Measurements from ENCODE around the gene ATP6V1G2. TPM values are rescaled to one million over a fixed set of nuclear protein-coding genes. Genes with fewer than 3 reads are reported as not detected.

The ATP6V1G2 gene
- total RNA-seq, 1 experiment from 2014 or later: 0.98 TPM

DNA sequence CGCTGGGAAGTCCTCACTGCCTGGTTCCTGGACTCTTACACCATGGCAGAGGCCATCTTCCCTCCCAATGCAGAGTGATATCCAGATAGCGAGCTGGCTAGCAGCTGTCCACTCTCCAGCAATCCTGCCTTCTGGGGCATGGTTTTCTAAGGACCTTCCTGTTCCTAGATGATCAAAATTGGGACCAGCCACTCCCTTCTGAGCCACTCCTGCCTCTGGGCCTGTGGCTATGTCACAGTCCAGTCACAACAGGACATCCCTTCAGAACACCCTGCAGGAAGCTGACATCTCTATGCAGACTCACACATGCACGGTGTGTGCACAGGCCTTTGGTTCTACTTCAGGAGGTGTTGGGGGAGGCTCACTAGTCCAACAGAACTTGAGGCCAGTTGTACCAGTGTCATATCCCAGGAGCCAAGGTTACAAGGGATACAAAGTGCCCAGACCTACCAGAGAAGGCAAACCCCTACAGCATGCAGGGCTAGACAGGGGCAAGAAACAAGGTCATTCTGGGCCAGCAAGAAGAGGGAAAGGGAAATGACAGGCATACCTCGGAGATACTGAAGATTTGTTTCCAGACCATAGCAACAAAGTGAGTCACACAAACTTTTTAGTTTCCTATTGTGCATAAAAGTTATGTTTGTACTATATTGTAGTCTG lies 20.3 kb downstream of the ATP6V1G2 start:
- ATAC-seq: no peak
- Histone ChIP-seq H3K4me3 (ENCODE audit: low read depth in 2 of 2, low read length in 2 of 2) (no peak overlapping the region), H3K36me3 (ENCODE audit: control insufficient read depth, insufficient read depth, low read length) (peaks cover 5% of the 10 kb centered on the region; the same call in 1 of the 2 replicates), H3K27ac (ENCODE audit: low read length) (no peak overlapping the region), H3K4me1 (ENCODE audit: control insufficient read depth, insufficient read depth, low read length) (peaks cover 4% of the 10 kb centered on the region; the same call in 1 of the 2 replicates), H3K9me3 (ENCODE audit: control insufficient read depth, insufficient read depth, low read depth, low read length) (no peaks in the 10 kb centered on the region), H3K27me3 (ENCODE audit: control insufficient read depth, insufficient read depth, low read length) (no peaks in the 10 kb centered on the region)
- ChIA-PET POLR2A (no interaction called here), CTCF (interaction anchor here (0.6 kb wide), 1 partner anchor 76 kb away, joined by 8 read pairs; no protein-coding TSS in a partner anchor)
- in situ Hi-C loops (cut with HindIII; ENCODE audit: low pct_unique_long_range_greater_than_20kb, low sequenced_read_pairs): no loop called here
- no TSS peak for BruUV-seq (replicated peaks)
- DNase-seq (ENCODE audit: low read depth, low spot score): no peak
- intact Hi-C loops (cut with micrococcal nuclease; ENCODE audit: unreplicated experiment): no loop called here
- no peak for TF ChIP-seq SIN3A (IDR thresholded peaks at IDR 0.05; ENCODE audit: borderline replicate concordance, insufficient read depth, low read depth, low read length)

DNA sequence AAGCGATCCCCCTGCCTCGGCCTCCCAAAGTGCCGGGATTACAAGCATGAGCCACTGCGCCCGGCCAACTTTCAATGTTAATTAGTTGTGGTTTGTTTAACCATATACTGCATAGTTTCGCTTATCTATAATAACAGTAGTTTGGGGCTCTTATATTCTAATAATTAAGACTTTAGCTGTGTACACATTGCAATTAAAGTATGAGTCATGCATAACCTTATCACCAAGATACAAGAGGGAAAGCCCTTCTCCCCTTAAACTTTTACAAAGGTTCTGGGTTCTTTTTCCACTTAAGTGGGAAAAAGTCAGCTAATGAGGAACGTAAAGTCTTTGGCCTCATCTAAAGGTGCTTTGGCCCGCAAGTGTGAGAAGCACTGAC lies 20.9 kb downstream of the ATP6V1G2 start:
- no peaks in the 10 kb centered on the region for H3K9me3 ChIP-seq (ENCODE audit: control insufficient read depth, insufficient read depth, low read depth, low read length)
- intact Hi-C loops (cut with micrococcal nuclease; ENCODE audit: unreplicated experiment): no loop called here
- H3K27ac ChIP-seq (ENCODE audit: low read length): no peak overlapping the region
- CTCF ChIA-PET: interaction anchor here (0.6 kb wide), 2 partner anchors 55 to 76 kb away, joined by 8 to 13 read pairs; no protein-coding TSS in a partner anchor
- peaks cover 4% of the 10 kb centered on the region; the same call in 1 of the 2 replicates for H3K4me1 ChIP-seq (ENCODE audit: control insufficient read depth, insufficient read depth, low read length)
- no peak for TF ChIP-seq SIN3A (IDR thresholded peaks at IDR 0.05; ENCODE audit: borderline replicate concordance, insufficient read depth, low read depth, low read length)
- TF ChIP-seq, protein P1, sequence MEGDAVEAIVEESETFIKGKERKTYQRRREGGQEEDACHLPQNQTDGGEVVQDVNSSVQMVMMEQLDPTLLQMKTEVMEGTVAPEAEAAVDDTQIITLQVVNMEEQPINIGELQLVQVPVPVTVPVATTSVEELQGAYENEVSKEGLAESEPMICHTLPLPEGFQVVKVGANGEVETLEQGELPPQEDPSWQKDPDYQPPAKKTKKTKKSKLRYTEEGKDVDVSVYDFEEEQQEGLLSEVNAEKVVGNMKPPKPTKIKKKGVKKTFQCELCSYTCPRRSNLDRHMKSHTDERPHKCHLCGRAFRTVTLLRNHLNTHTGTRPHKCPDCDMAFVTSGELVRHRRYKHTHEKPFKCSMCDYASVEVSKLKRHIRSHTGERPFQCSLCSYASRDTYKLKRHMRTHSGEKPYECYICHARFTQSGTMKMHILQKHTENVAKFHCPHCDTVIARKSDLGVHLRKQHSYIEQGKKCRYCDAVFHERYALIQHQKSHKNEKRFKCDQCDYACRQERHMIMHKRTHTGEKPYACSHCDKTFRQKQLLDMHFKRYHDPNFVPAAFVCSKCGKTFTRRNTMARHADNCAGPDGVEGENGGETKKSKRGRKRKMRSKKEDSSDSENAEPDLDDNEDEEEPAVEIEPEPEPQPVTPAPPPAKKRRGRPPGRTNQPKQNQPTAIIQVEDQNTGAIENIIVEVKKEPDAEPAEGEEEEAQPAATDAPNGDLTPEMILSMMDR (IDR thresholded peaks at IDR 0.05): no peak
- TF ChIP-seq TCF7L2 (IDR thresholded peaks at IDR 0.05; ENCODE audit: low read depth, low read length): no peak
- TF ChIP-seq, protein P2, sequence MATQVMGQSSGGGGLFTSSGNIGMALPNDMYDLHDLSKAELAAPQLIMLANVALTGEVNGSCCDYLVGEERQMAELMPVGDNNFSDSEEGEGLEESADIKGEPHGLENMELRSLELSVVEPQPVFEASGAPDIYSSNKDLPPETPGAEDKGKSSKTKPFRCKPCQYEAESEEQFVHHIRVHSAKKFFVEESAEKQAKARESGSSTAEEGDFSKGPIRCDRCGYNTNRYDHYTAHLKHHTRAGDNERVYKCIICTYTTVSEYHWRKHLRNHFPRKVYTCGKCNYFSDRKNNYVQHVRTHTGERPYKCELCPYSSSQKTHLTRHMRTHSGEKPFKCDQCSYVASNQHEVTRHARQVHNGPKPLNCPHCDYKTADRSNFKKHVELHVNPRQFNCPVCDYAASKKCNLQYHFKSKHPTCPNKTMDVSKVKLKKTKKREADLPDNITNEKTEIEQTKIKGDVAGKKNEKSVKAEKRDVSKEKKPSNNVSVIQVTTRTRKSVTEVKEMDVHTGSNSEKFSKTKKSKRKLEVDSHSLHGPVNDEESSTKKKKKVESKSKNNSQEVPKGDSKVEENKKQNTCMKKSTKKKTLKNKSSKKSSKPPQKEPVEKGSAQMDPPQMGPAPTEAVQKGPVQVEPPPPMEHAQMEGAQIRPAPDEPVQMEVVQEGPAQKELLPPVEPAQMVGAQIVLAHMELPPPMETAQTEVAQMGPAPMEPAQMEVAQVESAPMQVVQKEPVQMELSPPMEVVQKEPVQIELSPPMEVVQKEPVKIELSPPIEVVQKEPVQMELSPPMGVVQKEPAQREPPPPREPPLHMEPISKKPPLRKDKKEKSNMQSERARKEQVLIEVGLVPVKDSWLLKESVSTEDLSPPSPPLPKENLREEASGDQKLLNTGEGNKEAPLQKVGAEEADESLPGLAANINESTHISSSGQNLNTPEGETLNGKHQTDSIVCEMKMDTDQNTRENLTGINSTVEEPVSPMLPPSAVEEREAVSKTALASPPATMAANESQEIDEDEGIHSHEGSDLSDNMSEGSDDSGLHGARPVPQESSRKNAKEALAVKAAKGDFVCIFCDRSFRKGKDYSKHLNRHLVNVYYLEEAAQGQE (IDR thresholded peaks at IDR 0.05; ENCODE audit: insufficient read depth in 1 of 2, low read depth in 2 of 2, low read length in 1 of 2): no peak
- TF ChIP-seq POLR2AphosphoS5 (IDR thresholded peaks at IDR 0.05; ENCODE audit: low read depth, low read length): no peak
- peaks cover 2% of the 10 kb centered on the region; the same call in 1 of the 2 replicates for H3K36me3 ChIP-seq (ENCODE audit: control insufficient read depth, insufficient read depth, low read length)
- BruUV-seq (replicated peaks): no TSS peak
- H3K27me3 ChIP-seq (ENCODE audit: control insufficient read depth, insufficient read depth, low read length): no peaks in the 10 kb centered on the region
- POLR2A ChIA-PET: no interaction called here
- H3K4me3 ChIP-seq (ENCODE audit: low read depth in 2 of 2, low read length in 2 of 2): no peak overlapping the region
- no peak for ATAC-seq
- no peak for DNase-seq (ENCODE audit: low read depth, low spot score)
- in situ Hi-C loops (cut with HindIII; ENCODE audit: low pct_unique_long_range_greater_than_20kb, low sequenced_read_pairs): no loop called here

DNA sequence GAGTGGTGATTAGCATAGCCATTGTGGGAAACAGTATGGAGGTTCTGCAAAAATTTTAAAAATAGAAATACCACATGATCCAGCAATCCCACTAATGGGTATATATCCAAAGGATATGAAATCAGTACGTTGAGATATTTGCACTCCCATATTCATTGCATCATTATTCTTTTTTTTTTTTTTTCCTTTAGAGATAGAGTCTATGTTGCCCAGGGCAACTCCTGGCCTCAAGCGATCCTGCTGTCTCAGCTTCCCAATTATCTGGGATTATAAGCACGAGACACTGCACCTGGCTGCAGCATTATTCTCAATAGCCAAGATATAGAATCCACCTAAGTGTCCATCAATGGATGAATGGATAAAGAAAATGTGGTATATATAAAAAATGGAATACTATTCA lies 24.6 kb downstream of the ATP6V1G2 start:
- CTCF ChIA-PET: no interaction called here
- in situ Hi-C loops (cut with HindIII; ENCODE audit: low pct_unique_long_range_greater_than_20kb, low sequenced_read_pairs): no loop called here
- no TSS peak for BruUV-seq (replicated peaks)

More for the DNA sequence above, 24.6 kb downstream of the ATP6V1G2 start:
- H3K27ac ChIP-seq (ENCODE audit: low read length): no peak overlapping the region
- POLR2A ChIA-PET: no interaction called here
- no peaks in the 10 kb centered on the region for H3K36me3 ChIP-seq (ENCODE audit: control insufficient read depth, insufficient read depth, low read length)
- intact Hi-C loops (cut with micrococcal nuclease; ENCODE audit: unreplicated experiment): no loop called here
- DNase-seq (ENCODE audit: low read depth, low spot score) (no peak), ATAC-seq (no peak)
- H3K4me1 ChIP-seq (ENCODE audit: control insufficient read depth, insufficient read depth, low read length): no peaks in the 10 kb centered on the region
- no peaks in the 10 kb centered on the region for H3K27me3 ChIP-seq (ENCODE audit: control insufficient read depth, insufficient read depth, low read length)
- no peak overlapping the region for H3K4me3 ChIP-seq (ENCODE audit: low read depth in 2 of 2, low read length in 2 of 2)
- no peak for TF ChIP-seq SIN3A (IDR thresholded peaks at IDR 0.05; ENCODE audit: borderline replicate concordance, insufficient read depth, low read depth, low read length)
- no peak for TF ChIP-seq TCF7L2 (IDR thresholded peaks at IDR 0.05; ENCODE audit: low read depth, low read length)
- TF ChIP-seq, protein P2 (IDR thresholded peaks at IDR 0.05; ENCODE audit: insufficient read depth in 1 of 2, low read depth in 2 of 2, low read length in 1 of 2): no peak
- TF ChIP-seq, protein P1 (IDR thresholded peaks at IDR 0.05): no peak
- no peak for TF ChIP-seq POLR2AphosphoS5 (IDR thresholded peaks at IDR 0.05; ENCODE audit: low read depth, low read length)
- H3K9me3 ChIP-seq (ENCODE audit: control insufficient read depth, insufficient read depth, low read depth, low read length): no peaks in the 10 kb centered on the region

Measured in Panc1 (cell line).